ENCODE measurements around the gene LPP. TPM values are rescaled to one million over a fixed set of nuclear protein-coding genes. Genes with fewer than 3 reads are reported as not detected.
A peak's percentile ranks its signal among the peaks of the same experiment; 100 is the strongest.

The LPP gene
- total RNA-seq, 5 donors from 2014 or later (not counting 1 experiment from before 2014, with no cell fraction given): 23.8 to 82.6 (median 39.3) TPM

DNA sequence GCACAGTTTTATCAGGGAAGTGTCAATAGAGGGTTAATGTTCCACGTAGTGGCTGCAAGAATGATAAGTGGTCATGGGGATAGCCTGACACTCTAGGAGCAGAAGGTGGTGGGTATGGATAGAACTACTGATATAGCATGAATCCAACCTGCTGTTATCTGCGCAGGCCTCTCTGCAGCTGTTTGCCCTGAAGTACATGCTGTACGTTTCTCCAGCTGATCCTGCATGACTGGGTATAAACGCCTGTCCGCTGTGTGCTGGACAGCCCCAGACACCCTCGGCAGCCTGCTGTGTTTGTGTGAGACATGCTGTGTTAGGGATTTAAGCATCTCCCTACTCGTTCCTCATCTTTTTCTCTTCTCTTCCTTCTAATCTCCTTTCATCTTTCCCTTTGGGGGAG lies 87.1 kb downstream of the LPP start:
- 83% methylated on average over 1 of the region's 7 CpGs for WGBS (ENCODE audit: insufficient coverage)
- H3K4me3 ChIP-seq (ENCODE audit: control insufficient read depth in 1 of 2, extremely low read depth in 1 of 2, low read length in 1 of 2): no peak overlapping the region
- peaks cover 0 to 36% (median 6%) of the 10 kb centered on the region in 3 donors for H3K4me1 Mint-ChIP-seq
- peaks cover 24% of the 10 kb centered on the region for H3K36me3 Mint-ChIP-seq
- ATAC-seq (replicated peaks in 1 of 4): no peak
- no peaks in the 10 kb centered on the region for H3K27me3 ChIP-seq (replicated peaks in 1 of 2; ENCODE audit: control insufficient read depth in 2 of 2, extremely low read depth in 1 of 2, insufficient read depth in 2 of 2, low read length in 1 of 2)
- H3K27ac ChIP-seq (ENCODE audit: low read length): no peak overlapping the region
- POLR2A ChIA-PET: no interaction called here
- H3K9me3 ChIP-seq: no peaks in the 10 kb centered on the region
- CTCF ChIA-PET: no interaction called here
- no peak overlapping the region for H3K27ac Mint-ChIP-seq
- no peaks in the 10 kb centered on the region for H3K9me3 Mint-ChIP-seq
- no peaks in the 10 kb centered on the region for H3K4me1 ChIP-seq (ENCODE audit: control insufficient read depth in 1 of 2, extremely low read depth in 1 of 2, insufficient read depth in 2 of 2, low read length in 2 of 2)
- no peak overlapping the region for H3K4me3 Mint-ChIP-seq
- DNase-seq: no peak
- no peaks in the 10 kb centered on the region for H3K27me3 Mint-ChIP-seq
- H3K36me3 ChIP-seq (ENCODE audit: control insufficient read depth in 2 of 2, extremely low read depth in 1 of 2, insufficient read depth in 1 of 2, low read length in 1 of 2): no peaks in the 10 kb centered on the region

DNA sequence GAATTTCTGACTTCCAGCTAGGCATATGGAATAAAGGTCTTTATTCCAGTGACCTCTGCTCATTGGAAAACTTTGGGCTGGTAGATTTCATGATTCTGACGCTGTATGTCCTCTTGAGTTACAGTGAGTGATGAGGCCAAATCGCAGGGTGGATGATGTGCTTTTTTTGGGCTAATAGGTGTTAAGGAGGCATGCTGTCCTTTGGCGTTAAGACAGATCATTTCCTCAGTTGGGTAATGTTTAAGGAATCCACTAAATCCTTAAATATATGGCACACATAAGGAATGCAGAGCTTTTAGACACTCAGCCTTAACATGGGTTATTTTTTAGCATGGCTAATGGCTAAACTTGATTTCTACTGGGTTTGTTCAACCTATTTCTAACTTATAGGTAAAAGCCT lies 87.9 kb downstream of the LPP start:
- no peak overlapping the region for H3K27ac ChIP-seq (ENCODE audit: low read length)
- Mint-ChIP-seq H3K27ac (no peak overlapping the region), H3K27me3 (no peaks in the 10 kb centered on the region), H3K4me3 (no peak overlapping the region), H3K4me1 (peaks cover 0 to 35% (median 6%) of the 10 kb centered on the region in 3 donors), H3K9me3 (no peaks in the 10 kb centered on the region), H3K36me3 (peaks cover 24% of the 10 kb centered on the region)
- ChIA-PET CTCF (no interaction called here), POLR2A (no interaction called here)
- no peaks in the 10 kb centered on the region for H3K36me3 ChIP-seq (ENCODE audit: control insufficient read depth in 2 of 2, extremely low read depth in 1 of 2, insufficient read depth in 1 of 2, low read length in 1 of 2)
- DNase-seq (no peak), ATAC-seq (replicated peaks in 1 of 4) (no peak)
- H3K9me3 ChIP-seq: no peaks in the 10 kb centered on the region
- 100% methylated on average over 2 of the region's 3 CpGs for WGBS (ENCODE audit: insufficient coverage)
- no peaks in the 10 kb centered on the region for H3K4me1 ChIP-seq (ENCODE audit: control insufficient read depth in 1 of 2, extremely low read depth in 1 of 2, insufficient read depth in 2 of 2, low read length in 2 of 2)
- H3K27me3 ChIP-seq (replicated peaks in 1 of 2; ENCODE audit: control insufficient read depth in 2 of 2, extremely low read depth in 1 of 2, insufficient read depth in 2 of 2, low read length in 1 of 2): no peaks in the 10 kb centered on the region
- no peak overlapping the region for H3K4me3 ChIP-seq (ENCODE audit: control insufficient read depth in 1 of 2, extremely low read depth in 1 of 2, low read length in 1 of 2)

DNA sequence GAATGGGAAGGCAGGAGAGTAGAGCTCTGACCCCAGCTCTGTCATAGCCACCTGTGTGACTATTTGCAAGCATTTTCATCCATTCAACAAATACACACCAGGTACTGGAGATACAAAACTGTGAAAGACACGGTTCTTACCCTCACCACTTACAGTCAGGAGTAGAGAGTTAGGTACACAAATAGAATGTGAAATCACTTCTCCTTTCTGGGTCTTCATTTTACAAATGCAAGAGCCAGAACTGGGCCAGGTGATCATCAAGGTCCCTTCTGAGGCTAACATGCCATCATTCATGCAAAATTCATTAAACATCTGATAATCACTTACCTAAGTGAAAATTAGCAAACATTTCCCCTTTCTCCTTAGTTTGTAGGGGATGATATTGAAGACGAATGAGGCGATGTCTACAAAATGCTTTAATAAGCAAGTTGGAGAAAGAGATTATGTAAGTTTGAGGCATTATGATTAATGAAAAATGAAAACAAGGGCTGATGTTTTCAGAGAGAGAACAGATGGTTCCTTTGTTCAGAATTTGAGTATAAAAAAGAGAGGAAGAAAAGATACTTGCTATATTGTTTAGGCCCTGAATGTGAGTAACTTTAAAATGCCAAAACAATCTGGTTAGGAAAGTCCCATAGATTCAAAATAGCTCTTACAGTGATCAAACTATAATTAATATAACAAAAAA lies 88.6 kb downstream of the LPP start:
- POLR2A ChIA-PET: no interaction called here
- no peaks in the 10 kb centered on the region for H3K4me1 ChIP-seq (ENCODE audit: control insufficient read depth in 1 of 2, extremely low read depth in 1 of 2, insufficient read depth in 2 of 2, low read length in 2 of 2)
- no peaks in the 10 kb centered on the region for H3K9me3 Mint-ChIP-seq
- H3K27me3 ChIP-seq (replicated peaks in 1 of 2; ENCODE audit: control insufficient read depth in 2 of 2, extremely low read depth in 1 of 2, insufficient read depth in 2 of 2, low read length in 1 of 2): no peaks in the 10 kb centered on the region
- H3K4me3 ChIP-seq (ENCODE audit: control insufficient read depth in 1 of 2, extremely low read depth in 1 of 2, low read length in 1 of 2): no peak overlapping the region
- no peak overlapping the region for H3K4me3 Mint-ChIP-seq
- ATAC-seq (replicated peaks in 1 of 4): no peak
- H3K9me3 ChIP-seq: no peaks in the 10 kb centered on the region
- peaks cover 0 to 28% (median 4%) of the 10 kb centered on the region in 3 donors for H3K4me1 Mint-ChIP-seq
- H3K36me3 ChIP-seq (ENCODE audit: control insufficient read depth in 2 of 2, extremely low read depth in 1 of 2, insufficient read depth in 1 of 2, low read length in 1 of 2): no peaks in the 10 kb centered on the region
- no CpG with 5 or more reads among the region's 3 CpGs for WGBS (ENCODE audit: insufficient coverage)
- CTCF ChIA-PET: no interaction called here
- peak overlapping the region in 1 of 2 donors; percentile 4 for H3K27ac Mint-ChIP-seq
- no peaks in the 10 kb centered on the region for H3K27me3 Mint-ChIP-seq
- H3K36me3 Mint-ChIP-seq: peaks cover 22% of the 10 kb centered on the region
- no peak for DNase-seq
- no peak overlapping the region for H3K27ac ChIP-seq (ENCODE audit: low read length)

DNA sequence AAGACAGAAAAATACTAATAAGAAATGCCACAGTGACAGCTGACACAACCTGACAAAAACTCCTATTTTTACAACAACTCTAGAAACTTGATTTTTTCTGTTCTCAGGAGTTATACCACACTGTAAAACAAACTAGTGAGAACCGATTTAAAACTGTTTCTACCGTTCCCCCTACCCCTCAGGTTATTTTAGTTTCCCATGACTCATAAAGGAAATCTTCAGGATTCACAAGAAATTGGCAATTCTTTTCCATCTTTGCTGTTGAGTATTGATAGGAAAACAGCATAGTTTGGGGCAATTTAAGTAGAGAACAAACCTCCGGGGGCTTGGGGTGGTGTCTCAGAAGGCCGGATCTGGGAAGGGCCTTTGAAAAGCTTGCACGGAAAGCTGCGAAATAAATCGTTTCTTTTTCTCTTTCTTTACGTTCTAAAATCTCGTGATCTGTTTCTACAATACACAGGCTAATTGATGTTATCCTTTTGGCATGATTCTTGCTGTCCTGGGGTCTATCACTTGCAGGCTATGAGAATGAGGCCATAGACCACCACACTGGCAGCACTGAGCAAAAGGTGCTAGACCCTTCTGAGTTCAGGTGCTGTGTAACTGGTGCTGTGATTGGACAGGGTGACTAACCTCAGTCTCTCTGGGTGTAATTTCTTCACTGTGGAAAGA lies 89.3 kb downstream of the LPP start:
- H3K36me3 ChIP-seq (ENCODE audit: control insufficient read depth in 2 of 2, extremely low read depth in 1 of 2, insufficient read depth in 1 of 2, low read length in 1 of 2): no peaks in the 10 kb centered on the region
- CTCF ChIA-PET: no interaction called here
- no peak overlapping the region for H3K27ac ChIP-seq (ENCODE audit: low read length)
- H3K4me3 ChIP-seq (ENCODE audit: control insufficient read depth in 1 of 2, extremely low read depth in 1 of 2, low read length in 1 of 2): no peak overlapping the region
- DNase-seq (no peak), ATAC-seq (replicated peaks in 1 of 4) (no peak)
- H3K27me3 Mint-ChIP-seq: no peaks in the 10 kb centered on the region
- H3K4me1 ChIP-seq (ENCODE audit: control insufficient read depth in 1 of 2, extremely low read depth in 1 of 2, insufficient read depth in 2 of 2, low read length in 2 of 2): no peaks in the 10 kb centered on the region
- no peak overlapping the region for H3K27ac Mint-ChIP-seq
- WGBS (ENCODE audit: insufficient coverage): 98% methylated on average over 7 of the region's 9 CpGs
- H3K36me3 Mint-ChIP-seq: peaks cover 21% of the 10 kb centered on the region
- H3K9me3 Mint-ChIP-seq: no peaks in the 10 kb centered on the region
- H3K27me3 ChIP-seq (replicated peaks in 1 of 2; ENCODE audit: control insufficient read depth in 2 of 2, extremely low read depth in 1 of 2, insufficient read depth in 2 of 2, low read length in 1 of 2): no peaks in the 10 kb centered on the region
- POLR2A ChIA-PET: no interaction called here
- H3K9me3 ChIP-seq: no peaks in the 10 kb centered on the region
- H3K4me1 Mint-ChIP-seq: peaks cover 0 to 24% (median 0%) of the 10 kb centered on the region in 3 donors
- H3K4me3 Mint-ChIP-seq: no peak overlapping the region

DNA sequence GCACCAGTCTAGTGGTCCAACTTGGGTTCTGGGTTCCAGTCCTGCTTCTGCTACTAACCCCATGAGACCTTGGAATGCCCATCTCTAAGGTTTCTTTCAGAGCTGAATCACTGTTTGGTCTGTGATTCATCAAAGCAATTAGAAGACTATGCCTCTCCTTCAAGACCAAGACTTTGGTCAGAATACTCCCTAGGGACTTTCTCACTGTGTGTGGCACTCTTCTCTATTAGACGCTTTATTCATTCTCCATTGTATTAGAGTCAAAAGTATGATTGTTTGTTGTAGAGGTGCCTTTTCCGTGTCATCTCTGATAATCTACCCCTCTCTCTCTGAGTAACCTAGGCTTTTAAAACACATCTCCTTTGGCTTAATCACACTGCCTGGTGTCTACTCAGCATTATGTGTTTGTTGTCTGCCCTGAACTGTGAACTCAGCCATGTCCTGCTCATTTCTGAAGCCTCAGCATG lies 90.5 kb downstream of the LPP start:
- Histone ChIP-seq H3K36me3 (ENCODE audit: control insufficient read depth in 2 of 2, extremely low read depth in 1 of 2, insufficient read depth in 1 of 2, low read length in 1 of 2) (peaks cover 0 to 3% of the 10 kb centered on the region in 2 donors), H3K27me3 (replicated peaks in 1 of 2; ENCODE audit: control insufficient read depth in 2 of 2, extremely low read depth in 1 of 2, insufficient read depth in 2 of 2, low read length in 1 of 2) (no peaks in the 10 kb centered on the region), H3K4me1 (ENCODE audit: control insufficient read depth in 1 of 2, extremely low read depth in 1 of 2, insufficient read depth in 2 of 2, low read length in 2 of 2) (no peaks in the 10 kb centered on the region), H3K27ac (ENCODE audit: low read length) (no peak overlapping the region), H3K4me3 (ENCODE audit: control insufficient read depth in 1 of 2, extremely low read depth in 1 of 2, low read length in 1 of 2) (no peak overlapping the region), H3K9me3 (no peaks in the 10 kb centered on the region)
- ChIA-PET CTCF (interaction anchor here in 1 of 2 donors (0.6 kb wide), 1 partner anchor 12 kb away, joined by 4 read pairs; no protein-coding TSS in a partner anchor), POLR2A (no interaction called here)
- DNase-seq (no peak), ATAC-seq (replicated peaks in 1 of 4) (no peak)
- Mint-ChIP-seq H3K27me3 (no peaks in the 10 kb centered on the region), H3K9me3 (no peaks in the 10 kb centered on the region), H3K4me3 (no peak overlapping the region), H3K27ac (no peak overlapping the region), H3K36me3 (peaks cover 22% of the 10 kb centered on the region), H3K4me1 (peaks cover 0 to 22% (median 0%) of the 10 kb centered on the region in 3 donors)
- WGBS (ENCODE audit: insufficient coverage): no CpG with 5 or more reads among the region's 2 CpGs

DNA sequence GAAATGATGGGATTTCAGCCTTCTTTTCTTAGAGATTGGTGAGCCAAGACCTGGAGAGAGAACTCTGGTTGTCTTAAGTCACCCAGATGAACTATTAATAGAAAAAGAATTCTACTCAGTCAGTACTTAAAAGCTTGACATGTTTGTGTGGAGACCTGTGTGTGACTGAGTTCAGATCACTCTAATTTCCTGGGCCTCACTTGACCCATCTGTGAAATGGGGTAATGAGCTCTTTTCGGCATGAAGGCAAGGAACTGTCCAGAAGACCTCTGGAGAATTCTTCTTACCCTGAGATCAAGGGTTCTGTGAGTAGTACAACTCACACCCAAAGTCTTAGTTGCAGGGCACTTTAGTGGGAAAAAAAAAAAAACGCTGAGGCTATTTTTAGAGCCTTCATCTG lies 92.9 kb downstream of the LPP start:
- POLR2A ChIA-PET: no interaction called here
- no peak for ATAC-seq (replicated peaks in 1 of 4)
- Histone ChIP-seq H3K36me3 (ENCODE audit: control insufficient read depth in 2 of 2, extremely low read depth in 1 of 2, insufficient read depth in 1 of 2, low read length in 1 of 2) (peaks cover 0 to 3% of the 10 kb centered on the region in 2 donors), H3K27ac (ENCODE audit: low read length) (no peak overlapping the region), H3K4me3 (ENCODE audit: control insufficient read depth in 1 of 2, extremely low read depth in 1 of 2, low read length in 1 of 2) (no peak overlapping the region), H3K27me3 (replicated peaks in 1 of 2; ENCODE audit: control insufficient read depth in 2 of 2, extremely low read depth in 1 of 2, insufficient read depth in 2 of 2, low read length in 1 of 2) (no peaks in the 10 kb centered on the region), H3K4me1 (ENCODE audit: control insufficient read depth in 1 of 2, extremely low read depth in 1 of 2, insufficient read depth in 2 of 2, low read length in 2 of 2) (no peaks in the 10 kb centered on the region), H3K9me3 (no peaks in the 10 kb centered on the region)
- Mint-ChIP-seq H3K9me3 (no peaks in the 10 kb centered on the region), H3K36me3 (peaks cover 27% of the 10 kb centered on the region), H3K4me3 (no peak overlapping the region), H3K4me1 (peaks cover 0 to 19% (median 0%) of the 10 kb centered on the region in 3 donors), H3K27ac (no peak overlapping the region), H3K27me3 (no peaks in the 10 kb centered on the region)
- DNase-seq: no peak
- CTCF ChIA-PET: interaction anchor here (0.5 to 0.7 kb wide), 2 partner anchors 153 to 186 kb away, joined by 5 read pairs; no protein-coding TSS in a partner anchor
- WGBS (ENCODE audit: insufficient coverage): no CpG with 5 or more reads among the region's 2 CpGs

Measured in T-cell (primary cell).